Superior temporal gyrus (tissue), 1 donor: ENCODE measurements around the gene MLF1.
A peak's percentile ranks its signal among the peaks of the same experiment; 100 is the strongest.
"Not testable (repeated sequence)": the region's sequence is repeated elsewhere in the genome, so short reads cannot be mapped to it uniquely, and the experiment has no call there.

Source experiments
- DNase-seq: peaks from one replicate; pipeline ENCODE4 v3.0.0-alpha.2; 2016; ENCODE audit errors: extremely low spot score

Gene MLF1

GRCh38 chr3:158570999-158571702 is at the start of gene MLF1:
Gene MLF1 (plus strand): TSS chr3:158571194. CDS start chr3:158571301, 107 bp downstream.
- peak; percentile 96 for DNase-seq

- no peak for DNase-seq
Observed at GRCh38 chr3:158522221-158523136, 48.5 kb upstream of the MLF1 start.

GRCh38 chr3:158528076-158528674 is 42.8 kb upstream of the MLF1 start:
- no peak for DNase-seq

- no peak for DNase-seq
Observed at GRCh38 chr3:158531334-158531733, 39.7 kb upstream of the MLF1 start.

- DNase-seq = peak; percentile 64
Observed at GRCh38 chr3:158532099-158532734, 38.8 kb upstream of the MLF1 start.

- DNase-seq = no peak
Observed at GRCh38 chr3:158535918-158536317, 35.1 kb upstream of the MLF1 start.

- DNase-seq = peak; percentile 51
Observed at GRCh38 chr3:158539414-158540014, 31.5 kb upstream of the MLF1 start.

GRCh38 chr3:158540066-158540465 is 30.9 kb upstream of the MLF1 start:
- DNase-seq = no peak

- no peak for DNase-seq
Observed at GRCh38 chr3:158548691-158549090, 22.3 kb upstream of the MLF1 start.

- not testable (repeated sequence) for DNase-seq
Observed at GRCh38 chr3:158549938-158550337, 21.1 kb upstream of the MLF1 start.

GRCh38 chr3:158552124-158552523 is 18.9 kb upstream of the MLF1 start:
- DNase-seq = no peak

- no peak for DNase-seq
Observed at GRCh38 chr3:158559504-158559903, 11.5 kb upstream of the MLF1 start.

- DNase-seq = no peak
Observed at GRCh38 chr3:158560979-158561378, 10.0 kb upstream of the MLF1 start.

- DNase-seq = no peak
Observed at GRCh38 chr3:158562674-158563073, 8.3 kb upstream of the MLF1 start.

GRCh38 chr3:158563076-158563475 is 7.9 kb upstream of the MLF1 start:
- DNase-seq = no peak

GRCh38 chr3:158565076-158565475 is 5.9 kb upstream of the MLF1 start:
- no peak for DNase-seq

- no peak for DNase-seq
Observed at GRCh38 chr3:158568784-158569183, 2.2 kb upstream of the MLF1 start.

- DNase-seq = no peak
Observed at GRCh38 chr3:158569794-158570193, 1.2 kb upstream of the MLF1 start.

GRCh38 chr3:158571969-158572765 is 1.2 kb downstream of the MLF1 start:
- no peak for DNase-seq

- DNase-seq = no peak
Observed at GRCh38 chr3:158572766-158573060, 1.7 kb downstream of the MLF1 start.

- DNase-seq = no peak
Observed at GRCh38 chr3:158573714-158574113, 2.7 kb downstream of the MLF1 start.
